NCI-H748 treated with DMSO at 0.1 percent for 48 hours (cell line): ENCODE data around the gene MYBBP1A.

Experiments
- DNase-seq: peaks from one replicate; lab custom pipeline; 2025; lab: John Stamatoyannopoulos, UW

Gene MYBBP1A

DNA sequence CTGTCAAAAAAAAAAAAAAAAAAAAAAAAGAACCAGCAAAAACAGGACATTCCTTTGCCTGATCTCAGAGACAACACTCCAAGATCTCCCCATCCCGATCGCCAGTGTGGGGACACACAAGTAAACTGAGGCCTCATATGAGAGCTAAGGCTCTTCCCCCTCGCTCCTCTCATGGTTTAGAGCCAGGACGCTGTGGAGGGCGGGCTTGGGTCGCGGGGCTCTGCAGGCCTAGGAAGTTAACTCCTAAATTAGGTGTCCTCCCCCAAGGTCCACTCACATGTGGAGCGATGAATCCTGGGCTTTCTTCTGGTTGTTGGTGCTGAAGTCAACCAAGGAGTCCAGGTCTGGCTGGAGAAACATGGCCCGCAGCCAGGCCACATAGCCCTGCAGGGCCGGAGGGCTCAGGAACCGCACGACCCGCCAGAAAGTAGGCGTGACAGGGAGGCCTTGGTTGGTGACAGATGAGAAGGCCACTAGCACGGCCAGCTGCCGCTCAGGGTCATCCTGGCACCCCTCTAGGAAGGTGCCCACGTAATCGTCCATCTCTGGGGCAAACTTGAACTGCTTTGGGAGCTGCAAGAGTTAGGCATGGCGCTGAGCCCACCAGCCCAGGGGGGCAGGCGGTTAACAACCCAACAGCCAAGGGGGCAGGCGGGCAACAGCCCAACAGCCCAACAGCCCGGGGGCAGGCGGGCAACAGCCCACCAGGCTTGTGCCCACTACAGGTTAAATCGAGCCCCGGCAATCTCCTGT lies 5.2 kb downstream of the MYBBP1A start:
- no peak for DNase-seq

DNA sequence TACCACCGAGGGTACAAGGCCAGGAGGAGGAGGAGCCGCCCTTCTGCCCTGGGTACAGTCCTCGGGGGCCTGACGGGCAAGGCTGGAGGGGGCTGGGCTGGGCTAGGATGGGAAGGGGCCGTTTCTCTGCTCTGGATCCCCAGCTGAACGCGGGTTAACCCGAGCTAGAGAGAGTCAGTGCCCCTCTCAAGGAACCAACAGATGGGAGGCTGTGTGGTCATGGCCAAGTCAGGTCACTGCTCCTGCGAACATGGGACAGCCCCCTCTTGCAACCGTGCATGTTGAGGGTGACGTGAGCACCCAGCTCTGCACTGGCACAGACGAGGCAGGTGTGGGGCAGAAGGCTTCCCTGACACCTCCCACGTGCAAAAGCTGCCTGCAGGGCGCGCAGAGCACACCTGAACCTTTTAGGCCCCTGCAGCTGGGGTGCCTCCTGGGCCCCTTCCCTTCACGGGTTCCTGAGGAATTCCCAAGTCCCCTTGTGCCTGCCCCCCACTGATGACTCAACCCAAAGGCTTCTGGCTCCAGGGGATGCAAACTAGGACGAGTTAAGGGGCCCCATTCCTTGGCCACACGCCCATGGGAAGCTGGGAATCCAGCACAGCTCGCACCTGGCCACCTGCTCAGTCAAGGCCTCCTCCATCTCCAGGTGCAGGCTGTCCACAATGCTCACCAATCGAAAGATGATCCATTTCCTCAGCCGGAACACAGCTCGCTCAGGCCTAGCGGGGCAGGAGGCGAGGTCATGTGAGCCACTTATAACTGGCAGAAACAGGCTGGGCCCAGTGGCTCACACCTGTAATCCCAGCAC lies 6.3 kb downstream of the MYBBP1A start:
- no peak for DNase-seq

DNA sequence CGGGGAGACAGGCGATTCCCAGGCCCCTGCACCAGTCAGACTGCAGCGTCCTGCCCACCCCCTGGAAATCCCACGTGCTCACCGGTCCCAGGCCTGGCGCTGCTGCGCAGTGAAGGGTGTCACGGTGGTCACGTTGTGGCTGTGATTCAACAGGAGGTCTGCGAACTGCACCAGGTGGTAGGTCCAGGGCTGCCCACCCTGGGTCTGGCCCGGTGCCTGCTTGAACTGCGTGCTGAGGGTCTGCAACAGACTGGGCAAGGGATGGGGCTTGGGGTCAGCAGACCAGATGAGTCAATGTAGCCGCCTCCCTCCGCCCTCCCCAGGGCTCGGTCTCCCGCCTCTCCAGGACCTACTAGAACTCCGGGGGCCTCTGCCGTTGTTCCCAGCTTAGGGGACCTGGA lies 7.1 kb downstream of the MYBBP1A start:
- DNase-seq, result no peak

- no peak for DNase-seq
Observed at GRCh38 chr17:4547118-4547906, 7.9 kb downstream of the MYBBP1A start.

DNA sequence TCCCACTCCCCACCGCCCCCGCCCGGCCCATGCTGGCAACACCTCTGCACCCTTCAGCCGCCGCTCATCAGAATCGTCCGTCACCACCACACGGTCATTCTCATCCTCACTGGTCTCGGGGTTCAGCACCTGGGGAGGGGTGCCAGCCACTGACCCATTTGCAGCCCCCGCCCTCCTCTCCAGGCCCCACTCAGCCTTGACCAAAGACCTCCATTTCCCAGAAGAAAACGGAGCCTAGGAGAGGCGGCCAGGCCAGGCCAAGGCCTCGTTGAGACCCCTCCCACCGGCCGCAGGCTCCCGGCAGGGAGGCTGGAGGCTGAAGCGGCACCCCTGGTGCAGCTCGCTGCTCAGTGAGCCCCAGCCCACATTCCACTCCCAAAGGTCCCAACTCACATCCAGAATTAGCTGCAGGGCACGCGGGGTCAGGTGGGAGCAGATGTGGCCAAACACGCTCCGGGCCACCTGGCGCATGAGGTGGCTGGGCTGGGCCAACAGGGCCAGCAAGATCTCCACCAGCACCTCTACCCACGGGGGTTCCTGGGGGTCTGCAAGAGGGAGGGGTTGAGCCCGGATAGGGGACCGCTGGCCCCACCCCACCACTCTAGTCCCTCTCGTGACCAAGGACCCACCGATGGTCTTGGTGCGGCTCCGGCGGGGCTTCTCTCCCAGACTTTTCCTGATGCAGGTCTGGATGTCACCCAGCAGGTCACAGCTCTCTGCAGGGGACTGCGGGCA lies 9.8 kb downstream of the MYBBP1A start:
- DNase-seq, result no peak

GRCh38 chr17:4544951-4545216 lies 10.3 kb downstream of the MYBBP1A start:
- DNase-seq, result no peak

GRCh38 chr17:4544135-4544950 lies 10.8 kb downstream of the MYBBP1A start:
- DNase-seq, result no peak

GRCh38 chr17:4543557-4544026 lies 11.6 kb downstream of the MYBBP1A start:
- no peak for DNase-seq

DNA sequence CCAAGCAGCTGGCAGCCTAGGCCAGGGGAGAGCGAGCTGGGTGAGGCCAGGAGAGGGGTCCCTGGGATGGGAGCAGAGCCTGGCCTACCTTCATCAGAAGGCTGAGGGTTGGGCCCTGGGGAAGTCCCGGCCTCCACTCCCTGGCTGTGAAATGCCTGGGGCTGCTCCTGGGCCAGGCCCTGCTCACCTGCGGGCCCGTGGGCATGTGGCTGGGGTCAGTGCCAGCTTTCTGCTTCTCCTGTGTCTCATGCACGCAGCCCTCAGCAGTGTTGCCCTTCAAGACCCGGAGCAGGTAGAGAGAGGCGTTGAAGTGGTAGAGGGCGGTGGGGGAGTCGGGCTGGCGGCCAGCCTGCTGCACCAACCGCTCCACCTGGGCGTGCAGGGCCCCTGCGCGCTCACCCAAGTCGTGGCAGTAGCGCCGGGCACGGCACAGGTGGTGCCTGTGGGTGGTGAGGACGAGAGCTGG lies 12.4 kb downstream of the MYBBP1A start:
- no peak for DNase-seq

DNA sequence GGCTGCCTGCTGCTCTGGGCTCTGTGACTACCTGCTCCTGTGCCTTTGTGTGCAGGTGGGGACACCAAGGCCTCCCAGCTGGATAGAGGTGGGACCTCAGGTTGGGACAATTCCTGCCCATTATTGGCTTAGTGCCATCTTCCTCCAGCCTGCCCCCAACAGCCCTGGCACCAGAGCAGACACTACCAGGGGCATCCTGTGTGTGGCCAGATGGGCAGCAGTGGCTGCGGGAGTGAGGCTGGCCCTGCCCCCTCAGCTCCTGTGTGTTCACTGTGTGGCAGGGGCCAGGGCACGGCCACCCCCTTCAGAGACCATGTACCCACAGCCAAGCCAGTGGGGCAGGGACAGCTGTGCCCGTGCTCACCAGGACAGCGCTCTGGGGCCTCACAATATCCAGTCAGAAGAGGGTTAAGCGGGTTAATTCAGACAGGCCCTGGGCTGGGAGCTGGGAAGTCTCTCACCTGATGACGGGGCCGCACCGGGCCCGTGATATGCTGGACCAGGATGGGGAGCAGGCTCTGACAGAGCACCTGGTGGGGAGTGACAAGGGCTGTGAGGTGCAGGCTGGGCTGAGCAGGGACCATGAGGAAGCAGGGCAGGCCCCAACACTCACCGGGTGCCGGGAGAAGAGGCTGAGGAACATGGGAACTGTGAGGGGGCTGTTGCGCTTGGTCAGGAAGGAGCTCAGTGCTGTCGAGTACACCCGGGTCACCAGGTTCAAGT lies 13.0 kb downstream of the MYBBP1A start:
- DNase-seq, result no peak

DNA sequence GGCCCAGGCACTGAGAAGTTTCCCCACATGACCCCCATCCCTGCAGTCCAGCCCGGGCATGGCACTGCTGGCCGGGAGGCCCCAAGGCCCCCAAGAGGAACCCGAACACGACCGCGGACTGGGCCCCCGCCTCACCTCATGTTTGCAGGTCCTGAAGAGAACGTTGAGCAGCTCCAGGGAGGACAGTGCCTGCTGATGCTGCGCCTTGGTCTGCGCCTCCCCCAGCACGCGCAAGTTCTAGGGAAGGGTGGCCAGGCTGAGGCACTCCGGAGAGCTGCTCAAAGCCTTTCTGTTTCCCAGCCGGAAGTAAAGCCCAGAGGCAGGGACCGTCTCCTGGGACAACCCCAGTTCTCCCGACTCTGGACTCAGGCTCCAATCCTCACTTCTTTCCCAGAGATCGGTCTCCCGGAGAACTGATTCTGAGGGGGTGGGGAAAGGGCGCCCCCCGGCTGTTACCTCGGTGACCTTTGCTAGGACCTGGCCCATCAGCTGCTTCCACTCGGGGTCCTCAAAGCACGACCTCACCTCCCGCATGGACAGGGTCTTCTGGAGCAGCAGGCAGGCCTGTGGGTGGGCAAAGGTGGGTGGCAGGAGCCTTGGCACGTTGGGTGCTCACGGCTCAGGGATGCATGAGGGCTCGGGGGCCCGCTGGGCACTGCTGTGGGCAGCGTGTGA lies 13.7 kb downstream of the MYBBP1A start:
- no peak for DNase-seq

- no peak for DNase-seq
Observed at GRCh38 chr17:4540687-4541327, 14.4 kb downstream of the MYBBP1A start.

DNA sequence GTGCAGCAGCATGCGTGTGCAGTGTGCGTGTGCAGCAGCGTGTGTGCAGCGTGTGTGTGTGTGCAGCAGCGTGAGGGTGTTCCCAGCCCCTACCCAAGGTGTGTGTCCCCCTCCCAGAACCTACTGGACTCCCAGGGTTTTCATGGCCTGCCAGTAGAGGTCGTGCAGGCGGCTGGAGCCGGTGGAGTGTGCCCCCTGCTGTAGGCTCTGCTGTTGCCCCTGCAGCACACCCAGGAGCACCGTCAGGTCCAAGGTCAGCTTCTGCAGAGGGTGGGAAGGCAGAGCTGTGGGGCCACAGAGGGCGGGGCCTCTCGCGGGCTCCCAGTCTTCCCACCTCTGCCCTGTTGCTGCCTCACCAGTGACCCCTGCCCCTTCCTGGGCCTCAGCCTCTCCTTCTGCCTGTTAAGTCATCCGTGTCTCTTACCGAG lies 14.9 kb downstream of the MYBBP1A start:
- no peak for DNase-seq

- no peak for DNase-seq
Observed at GRCh38 chr17:4539576-4540223, 15.5 kb downstream of the MYBBP1A start.

- DNase-seq, result no peak
Observed at GRCh38 chr17:4539025-4539424, 16.2 kb downstream of the MYBBP1A start.

DNA sequence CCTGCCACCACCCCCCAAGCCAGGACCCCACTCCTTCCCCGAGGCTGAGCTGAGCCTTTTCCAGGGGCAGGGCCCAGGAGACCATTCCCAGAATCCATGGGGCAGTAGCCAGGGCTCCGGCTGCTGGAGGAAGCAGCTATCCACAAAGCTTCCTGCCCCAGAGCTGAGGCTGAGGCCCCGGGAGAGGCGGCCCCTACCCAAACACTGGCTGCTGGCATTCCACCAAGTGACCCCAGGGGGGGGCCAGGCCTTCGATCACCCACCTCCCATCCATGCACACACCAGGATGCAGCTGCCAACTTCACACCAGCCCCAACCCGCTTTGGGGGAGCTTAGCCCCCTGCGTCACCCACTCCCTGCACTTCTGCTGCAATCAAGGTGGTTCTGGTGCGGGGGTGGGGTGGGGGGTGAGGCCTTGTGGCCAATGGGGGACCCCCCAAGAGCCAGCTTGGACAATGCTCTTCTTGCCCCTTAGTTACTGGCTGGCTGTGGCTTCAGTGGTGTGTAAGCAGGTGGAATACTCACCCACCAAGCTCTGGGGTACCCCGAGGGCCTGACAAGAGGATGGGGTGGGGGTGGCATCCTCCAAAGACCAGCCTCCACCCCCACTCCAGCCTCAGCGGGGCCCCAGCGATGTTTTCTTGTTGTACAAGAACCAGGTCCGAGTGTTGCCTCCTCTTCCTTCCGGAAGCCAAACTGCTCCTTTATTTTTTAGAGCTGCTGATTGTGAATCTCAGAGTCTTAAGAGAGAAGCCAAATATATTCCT lies 16.8 kb downstream of the MYBBP1A start:
- no peak for DNase-seq

DNA sequence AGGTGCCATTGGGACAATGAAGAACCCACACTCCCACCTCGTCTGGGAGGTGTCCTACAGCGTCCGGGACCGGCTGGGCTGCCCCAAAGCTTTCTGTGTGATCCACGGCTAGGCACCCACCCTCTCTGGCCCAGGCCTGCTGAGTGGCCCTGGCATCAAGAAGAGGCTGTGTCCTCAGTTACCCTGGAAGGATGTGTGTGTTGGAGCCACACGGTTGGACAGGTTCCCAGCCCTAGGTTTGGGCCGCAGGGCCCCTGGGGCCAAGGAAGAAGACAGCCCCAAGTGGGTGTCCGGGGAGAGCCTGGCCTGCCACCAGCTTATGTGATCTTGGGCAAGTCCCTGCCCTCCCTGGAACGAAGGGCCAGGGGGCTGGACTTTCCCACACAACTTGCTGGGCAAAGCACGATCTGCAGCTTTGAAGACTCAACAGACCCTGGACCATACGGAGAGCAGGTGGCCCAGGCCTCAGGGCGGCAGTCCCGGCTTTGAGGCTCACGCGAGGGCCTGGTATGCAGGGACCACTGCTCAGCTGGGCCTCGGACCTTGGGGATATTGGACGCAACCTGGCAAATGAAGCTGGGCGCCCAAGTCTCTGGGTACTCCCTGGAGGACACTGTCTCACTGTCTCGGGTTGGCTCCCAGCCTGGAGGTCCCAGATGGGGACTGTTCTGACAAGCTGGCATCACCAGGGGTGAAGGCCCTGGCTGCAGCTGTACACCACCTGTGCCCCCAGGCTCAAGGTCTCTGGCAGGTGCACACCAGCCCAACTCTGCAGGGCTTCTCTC lies 17.5 kb downstream of the MYBBP1A start:
- DNase-seq, result no peak
